GM18907 (cell line): ENCODE data around the gene ADPRHL1.

Experiments
- ATAC-seq: cut with Tn5 transposase; IDR thresholded peaks from one replicate; pipeline ENCODE4 v1.9.1; 2021; ENCODE audit warnings: mild to moderate bottlenecking, moderate library complexity; ENCODE audit not compliant: unreplicated experiment

Gene ADPRHL1

GRCh38 chr13:113417836-113418721, 35.2 kb downstream of the ADPRHL1 start:
- ATAC-seq: no peak

- no peak for ATAC-seq
Observed at GRCh38 chr13:113417008-113417751, 36.1 kb downstream of the ADPRHL1 start.

GRCh38 chr13:113415825-113416224, 37.5 kb downstream of the ADPRHL1 start:
- no peak for ATAC-seq

GRCh38 chr13:113415032-113415431, 38.3 kb downstream of the ADPRHL1 start:
- no peak for ATAC-seq

GRCh38 chr13:113414335-113414734, 39.0 kb downstream of the ADPRHL1 start:
- ATAC-seq: no peak

GRCh38 chr13:113413898-113414282, 39.4 kb downstream of the ADPRHL1 start:
- ATAC-seq: no peak

GRCh38 chr13:113413178-113413897, 40.0 kb downstream of the ADPRHL1 start:
- ATAC-seq: no peak

GRCh38 chr13:113412440-113412839, 40.8 kb downstream of the ADPRHL1 start:
- ATAC-seq: no peak

- ATAC-seq: no peak
Observed at GRCh38 chr13:113411216-113412023, 41.9 kb downstream of the ADPRHL1 start.

GRCh38 chr13:113410472-113411201, 42.7 kb downstream of the ADPRHL1 start:
- no peak for ATAC-seq

- no peak for ATAC-seq
Observed at GRCh38 chr13:113408562-113408961, 44.7 kb downstream of the ADPRHL1 start.

- ATAC-seq: no peak
Observed at GRCh38 chr13:113407531-113408393, 45.5 kb downstream of the ADPRHL1 start.

GRCh38 chr13:113407103-113407530, 46.2 kb downstream of the ADPRHL1 start:
- no peak for ATAC-seq

GRCh38 chr13:113406321-113407102, 46.8 kb downstream of the ADPRHL1 start:
- ATAC-seq: no peak

- no peak for ATAC-seq
Observed at GRCh38 chr13:113405481-113406300, 47.6 kb downstream of the ADPRHL1 start.

GRCh38 chr13:113404723-113405471, 48.4 kb downstream of the ADPRHL1 start:
- ATAC-seq: no peak

GRCh38 chr13:113404366-113404722, 48.9 kb downstream of the ADPRHL1 start:
- no peak for ATAC-seq
